Measurements from ENCODE around the gene XPO4.

The XPO4 gene

DNA sequence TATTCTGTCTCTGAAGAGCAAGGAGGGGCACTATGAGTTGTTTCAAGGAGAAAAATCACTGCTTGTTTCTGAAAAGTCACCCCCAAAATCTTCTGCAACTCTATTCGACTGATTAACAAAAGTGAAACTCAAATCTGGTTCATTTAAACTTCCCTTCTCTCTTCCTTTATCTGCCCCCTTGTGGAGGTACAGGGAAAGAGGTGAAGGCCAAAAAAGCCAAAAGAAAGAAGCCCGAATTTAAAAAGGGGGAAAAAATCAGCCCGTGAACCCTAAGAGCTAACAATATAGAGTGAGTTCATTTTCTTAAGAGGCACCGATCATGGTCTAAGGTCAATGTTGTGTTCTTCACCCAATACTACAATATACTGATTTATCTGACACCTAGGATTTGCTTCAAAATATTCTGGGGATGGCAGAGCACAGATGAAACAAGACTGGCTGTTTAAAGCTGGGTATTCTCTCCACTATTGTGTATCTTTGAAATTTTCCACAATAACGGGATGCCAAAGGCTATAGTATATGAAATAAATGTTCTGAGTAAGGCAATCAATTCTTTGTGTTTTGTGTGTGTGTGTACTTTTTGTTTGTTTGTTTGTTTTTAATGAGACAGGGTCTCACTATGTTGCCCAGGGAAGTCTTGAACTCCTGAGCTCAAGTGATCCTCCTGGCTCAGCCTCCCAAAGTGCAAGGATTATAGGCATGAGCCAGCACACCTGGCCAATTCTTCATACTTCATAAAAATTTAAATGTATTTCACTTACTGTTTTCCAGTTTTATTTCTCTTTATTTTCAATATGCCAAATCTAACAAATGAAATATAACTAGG, 73.8 kb downstream of the XPO4 start:
- no peak for DNase-seq (ENCODE audit: low read depth)

- DNase-seq (ENCODE audit: low read depth): no peak
These were observed 75.5 kb downstream of the XPO4 start for GRCh38 chr13:20826843-20827560.

DNA sequence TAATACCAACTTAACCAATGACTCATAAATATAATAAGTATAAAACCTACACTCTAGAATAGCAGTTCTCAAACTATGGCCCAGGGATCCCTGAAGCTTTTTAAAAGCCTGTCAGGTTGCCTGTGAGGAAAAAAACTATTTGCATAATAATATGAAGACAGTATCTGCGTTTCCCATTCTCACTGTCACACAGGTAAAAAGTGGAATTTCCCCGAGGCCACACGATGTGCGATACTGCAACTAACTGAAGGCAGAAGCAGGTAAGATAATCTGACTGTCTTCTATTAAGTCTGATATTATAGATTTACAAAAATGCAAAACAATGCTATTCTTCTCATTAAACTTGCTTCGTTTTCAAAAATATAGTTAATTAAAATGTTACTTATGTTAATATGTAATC, 76.2 kb downstream of the XPO4 start:
- DNase-seq (ENCODE audit: low read depth): no peak

- DNase-seq (ENCODE audit: low read depth): no peak
These were observed 77.1 kb downstream of the XPO4 start for GRCh38 chr13:20825477-20825875.

- no peak for DNase-seq (ENCODE audit: low read depth)
These were observed 77.6 kb downstream of the XPO4 start for GRCh38 chr13:20824762-20825476.

GRCh38 chr13:20823071-20823470, 79.5 kb downstream of the XPO4 start:
- DNase-seq (ENCODE audit: low read depth): no peak

- DNase-seq (ENCODE audit: low read depth): no peak
These were observed 80.1 kb downstream of the XPO4 start for GRCh38 chr13:20822406-20822805.

DNA sequence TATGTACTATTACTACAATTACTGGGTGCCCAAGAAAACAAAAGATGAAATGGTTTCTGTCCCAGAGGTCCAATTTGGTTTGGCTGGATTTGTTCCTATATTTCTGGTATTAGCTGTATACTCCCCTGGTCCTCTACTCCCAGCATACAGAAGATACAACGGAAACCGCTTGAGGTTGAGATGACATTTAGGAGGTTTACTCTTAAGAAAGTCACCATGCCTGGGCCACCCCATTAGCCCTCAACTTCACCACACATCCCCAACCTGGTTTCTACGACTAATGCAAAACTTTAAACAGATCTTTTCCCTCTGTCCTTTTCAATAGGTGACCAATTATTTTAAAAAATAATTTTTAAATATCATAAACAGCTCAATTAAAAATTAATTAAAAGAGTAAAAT, 82.8 kb downstream of the XPO4 start:
- no peak for DNase-seq (ENCODE audit: low read depth)

DNA sequence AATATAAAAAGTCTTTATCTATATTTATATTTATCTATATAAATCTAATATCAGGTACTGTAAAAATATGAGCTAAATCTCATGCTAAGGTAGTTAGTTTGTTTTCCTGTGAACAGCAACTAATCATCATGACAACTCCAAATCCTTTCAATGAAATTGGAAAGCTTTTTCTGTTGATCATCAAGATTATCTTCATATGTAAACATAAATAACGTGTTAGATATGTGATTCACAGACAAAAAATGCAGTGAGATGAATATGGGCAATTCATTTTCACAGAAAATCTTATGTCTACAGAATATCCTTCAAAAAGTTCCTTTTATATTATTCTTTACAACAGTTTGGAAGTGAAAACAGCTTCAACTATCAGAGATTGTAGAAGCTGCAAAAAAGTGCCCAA, 87.1 kb downstream of the XPO4 start:
- DNase-seq (ENCODE audit: low read depth): no peak

DNA sequence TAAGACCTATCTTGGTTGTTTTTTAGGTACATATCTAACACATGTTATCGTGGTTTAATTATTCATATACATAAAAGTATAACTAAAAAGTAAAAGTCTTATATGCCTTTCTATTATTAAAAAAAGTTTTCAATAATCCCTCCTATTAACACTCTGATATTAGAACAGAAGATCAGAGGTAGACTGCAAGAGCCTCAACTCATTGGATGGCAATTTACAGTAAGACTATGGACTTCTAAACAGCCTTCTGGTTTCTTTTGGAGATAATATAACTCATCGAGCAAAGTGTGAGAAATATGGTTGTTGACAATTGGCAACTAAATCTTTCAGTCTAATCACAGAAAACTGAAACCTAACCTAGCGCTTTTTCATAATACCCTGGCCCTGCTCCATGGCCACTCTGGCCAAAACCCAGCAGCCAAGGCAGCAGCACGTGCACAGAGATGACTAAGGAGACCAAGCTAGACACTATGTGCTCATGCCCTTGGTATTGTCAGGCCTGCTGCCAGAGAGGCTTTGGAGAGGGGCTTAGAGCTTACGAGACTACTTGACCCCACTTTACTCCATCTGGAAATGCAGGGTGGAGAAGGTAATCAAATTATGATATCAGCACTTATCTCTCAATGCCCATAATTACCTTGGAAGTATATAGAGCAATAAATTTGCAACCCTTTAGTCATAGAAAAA, 88.2 kb downstream of the XPO4 start:
- DNase-seq (ENCODE audit: low read depth): no peak

DNA sequence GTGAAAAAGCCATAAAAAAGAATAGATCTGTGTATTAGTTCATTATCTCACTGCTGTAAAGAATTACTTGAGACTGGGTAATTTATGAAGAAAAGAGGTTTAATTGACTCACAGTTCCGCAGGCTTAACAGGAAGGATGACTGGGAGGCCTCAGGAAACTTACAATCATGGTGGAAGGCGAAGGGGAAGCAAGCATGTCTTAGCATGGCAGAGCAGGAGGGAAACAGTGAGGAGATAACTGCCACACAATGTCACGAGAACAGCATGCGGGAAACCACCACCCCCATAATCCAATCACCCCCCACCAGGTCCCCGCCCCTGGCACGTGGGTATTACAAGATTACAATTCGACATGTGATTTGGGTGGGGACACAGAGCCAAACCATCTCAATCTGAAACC, 89.7 kb downstream of the XPO4 start:
- no peak for DNase-seq (ENCODE audit: low read depth)

GRCh38 chr13:20810808-20811207, 91.7 kb downstream of the XPO4 start:
- no peak for DNase-seq (ENCODE audit: low read depth)

DNA sequence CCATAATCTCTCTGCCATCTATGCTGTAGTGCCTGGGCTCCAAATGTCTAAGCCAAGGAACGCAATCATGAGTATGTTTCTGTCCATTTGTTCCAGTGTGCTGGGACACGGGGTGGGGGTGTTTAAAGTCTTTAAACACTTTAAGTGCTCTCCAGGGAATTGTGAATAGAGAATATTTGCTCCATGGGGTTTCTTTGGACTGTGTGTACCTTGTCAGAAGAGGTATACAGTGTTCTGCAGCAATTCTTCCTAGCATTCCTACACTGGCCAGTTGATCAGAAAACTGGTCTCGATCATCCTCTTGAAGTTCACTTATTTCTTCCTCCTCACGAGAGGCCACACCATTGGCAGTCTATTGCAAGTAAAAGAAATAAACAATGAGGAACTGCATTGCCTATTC, 93.7 kb downstream of the XPO4 start:
- DNase-seq (ENCODE audit: low read depth): no peak

GRCh38 chr13:20803180-20803965, 99.2 kb downstream of the XPO4 start:
- DNase-seq (ENCODE audit: low read depth): no peak

GRCh38 chr13:20801707-20802106, 100.8 kb downstream of the XPO4 start:
- no peak for DNase-seq (ENCODE audit: low read depth)

DNA sequence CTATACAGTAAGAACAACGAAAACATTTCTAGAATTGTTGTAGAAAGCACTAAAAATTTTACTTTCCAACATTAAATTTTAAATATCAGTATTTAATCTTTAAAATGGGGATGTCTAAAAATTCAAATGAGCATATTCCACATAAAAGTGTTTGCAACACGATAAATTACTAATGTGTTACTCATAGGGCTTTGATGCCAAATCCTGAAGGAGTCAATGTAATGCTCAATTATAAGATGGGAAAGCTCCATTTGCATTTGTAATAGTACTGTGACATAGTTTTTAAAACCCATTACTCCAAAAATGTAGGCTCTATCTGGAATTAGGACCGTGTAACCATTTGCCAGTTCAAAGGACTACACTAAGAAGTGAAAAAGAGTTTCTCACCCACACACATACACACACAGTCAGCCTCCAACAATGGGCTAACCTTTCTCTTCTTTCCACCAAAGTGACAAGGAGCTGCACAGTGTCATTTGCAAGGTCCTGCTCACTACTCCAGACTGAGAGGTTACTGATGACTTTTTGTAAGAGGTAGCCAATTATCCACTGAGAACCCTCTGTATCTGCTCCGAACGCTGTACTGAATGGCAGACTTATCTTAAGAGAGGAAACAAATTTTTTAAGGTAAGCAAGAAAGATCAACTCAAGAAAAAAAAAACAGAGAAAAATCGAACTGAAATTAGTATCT, 102.7 kb downstream of the XPO4 start:
- DNase-seq (ENCODE audit: low read depth): no peak

GRCh38 chr13:20798027-20798426, 104.5 kb downstream of the XPO4 start:
- no peak for DNase-seq (ENCODE audit: low read depth)

GRCh38 chr13:20796791-20797508, 105.6 kb downstream of the XPO4 start:
- no peak for DNase-seq (ENCODE audit: low read depth)

- no peak for DNase-seq (ENCODE audit: low read depth)
These were observed 112.9 kb downstream of the XPO4 start for GRCh38 chr13:20789665-20790064.

DNA sequence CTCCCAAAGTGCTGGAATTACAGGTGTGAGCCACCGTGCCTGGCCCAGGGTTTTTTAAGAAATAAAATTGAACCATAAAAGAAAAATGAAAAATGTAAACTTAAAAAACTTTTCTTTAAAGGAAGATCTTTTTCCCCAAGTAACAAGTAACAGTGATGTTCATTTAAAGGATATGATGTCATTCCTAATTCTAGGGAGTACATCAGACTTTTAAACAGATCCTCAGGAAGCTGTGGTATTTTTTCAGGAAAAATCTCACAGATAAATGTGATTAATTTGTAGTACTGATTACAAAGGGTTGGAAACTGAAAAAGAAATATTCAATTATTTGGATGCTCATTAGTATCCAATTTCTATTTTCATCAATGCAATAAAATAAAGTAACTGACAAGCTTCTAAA, 114.2 kb downstream of the XPO4 start:
- no peak for DNase-seq (ENCODE audit: low read depth)

Measured in stimulated activated CD8-positive, alpha-beta memory T cell treated with anti-CD3 and anti-CD28 coated beads, Interleukin-7, amount 100 ng/mL, for 24 hours (primary cell).